Gastrocnemius medialis (tissue), 4 donors: ENCODE measurements around the gene NT5DC3.

Experiments
- POLR2A ChIP-seq, 2 donors: fragments of 450-650 bp; IDR thresholded peaks; one replicate each; pipeline ENCODE4 v1.6.1; 2017; ENCODE audit warnings: antibody characterized with exemption in 2 of 2, mild to moderate bottlenecking in 2 of 2, moderate library complexity in 2 of 2
- TF ChIP-seq, protein P1 (sequence below), 5 experiments: fragments of 450-650 bp in 3 of 5; fragments of 200-600 bp in 2 of 5; sonication (generic) in 2 of 5; IDR thresholded peaks in 4 of 5; conservative IDR thresholded peaks in 1 of 5; 1 replicate in 4 of 5; 2 replicates in 1 of 5; pipeline ENCODE4 v1.5.1; 2016 to 2019; ENCODE audit warnings: antibody characterized with exemption in 5 of 5, mild to moderate bottlenecking in 3 of 5, moderate library complexity in 3 of 5

GRCh38 chr12:103852498-103852997 is 11.5 kb upstream of the NT5DC3 start:
- TF ChIP-seq, protein P1, sequence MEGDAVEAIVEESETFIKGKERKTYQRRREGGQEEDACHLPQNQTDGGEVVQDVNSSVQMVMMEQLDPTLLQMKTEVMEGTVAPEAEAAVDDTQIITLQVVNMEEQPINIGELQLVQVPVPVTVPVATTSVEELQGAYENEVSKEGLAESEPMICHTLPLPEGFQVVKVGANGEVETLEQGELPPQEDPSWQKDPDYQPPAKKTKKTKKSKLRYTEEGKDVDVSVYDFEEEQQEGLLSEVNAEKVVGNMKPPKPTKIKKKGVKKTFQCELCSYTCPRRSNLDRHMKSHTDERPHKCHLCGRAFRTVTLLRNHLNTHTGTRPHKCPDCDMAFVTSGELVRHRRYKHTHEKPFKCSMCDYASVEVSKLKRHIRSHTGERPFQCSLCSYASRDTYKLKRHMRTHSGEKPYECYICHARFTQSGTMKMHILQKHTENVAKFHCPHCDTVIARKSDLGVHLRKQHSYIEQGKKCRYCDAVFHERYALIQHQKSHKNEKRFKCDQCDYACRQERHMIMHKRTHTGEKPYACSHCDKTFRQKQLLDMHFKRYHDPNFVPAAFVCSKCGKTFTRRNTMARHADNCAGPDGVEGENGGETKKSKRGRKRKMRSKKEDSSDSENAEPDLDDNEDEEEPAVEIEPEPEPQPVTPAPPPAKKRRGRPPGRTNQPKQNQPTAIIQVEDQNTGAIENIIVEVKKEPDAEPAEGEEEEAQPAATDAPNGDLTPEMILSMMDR (IDR thresholded peaks at IDR 0.05 in 4 of 5, conservative IDR thresholded peaks at IDR 0.05 in 1 of 5) = no peak
- no peak for TF ChIP-seq POLR2A (IDR thresholded peaks at IDR 0.05)
